Stimulated activated CD8-positive, alpha-beta memory T cell treated with anti-CD3 and anti-CD28 coated beads, Interleukin-7, amount 100 ng/mL, for 1 hour (primary cell): ENCODE data around the gene MTERF4.

ENCODE experiments used
- DNase-seq, 2 donors: peaks; one replicate each; pipeline ENCODE4 v3.0.0-alpha.2; 2020; ENCODE audit warnings: low read depth in 2 of 2

The MTERF4 gene

GRCh38 chr2:241134711-241135110 is 32.6 kb upstream of the MTERF4 start:
- no peak for DNase-seq

GRCh38 chr2:241133436-241133820 is 31.3 kb upstream of the MTERF4 start:
- DNase-seq: no peak

- DNase-seq: no peak
Measured at GRCh38 chr2:241132538-241133435, 30.7 kb upstream of the MTERF4 start.

GRCh38 chr2:241131531-241131930 is 29.4 kb upstream of the MTERF4 start:
- DNase-seq: no peak

- no peak for DNase-seq
Measured at GRCh38 chr2:241130316-241130715, 28.2 kb upstream of the MTERF4 start.

- DNase-seq: no peak
Measured at GRCh38 chr2:241129086-241129871, 27.2 kb upstream of the MTERF4 start.

- DNase-seq: no peak
Measured at GRCh38 chr2:241128266-241128665, 26.2 kb upstream of the MTERF4 start.

- no peak for DNase-seq
Measured at GRCh38 chr2:241126771-241127202, 24.7 kb upstream of the MTERF4 start.

GRCh38 chr2:241126201-241126611 is 24.1 kb upstream of the MTERF4 start:
- no peak for DNase-seq

- no peak for DNase-seq
Measured at GRCh38 chr2:241125626-241126025, 23.5 kb upstream of the MTERF4 start.

GRCh38 chr2:241123816-241124536 is 21.9 kb upstream of the MTERF4 start:
- no peak for DNase-seq

- DNase-seq: no peak
Measured at GRCh38 chr2:241122376-241123002, 20.4 kb upstream of the MTERF4 start.

- no peak for DNase-seq
Measured at GRCh38 chr2:241121008-241121407, 18.9 kb upstream of the MTERF4 start.

GRCh38 chr2:241120440-241120839 is 18.4 kb upstream of the MTERF4 start:
- no peak for DNase-seq

GRCh38 chr2:241118737-241119505 is 16.8 kb upstream of the MTERF4 start:
- no peak for DNase-seq

- no peak for DNase-seq
Measured at GRCh38 chr2:241116606-241117560, 14.8 kb upstream of the MTERF4 start.

- no peak for DNase-seq
Measured at GRCh38 chr2:241115361-241115760, 13.3 kb upstream of the MTERF4 start.

- no peak for DNase-seq
Measured at GRCh38 chr2:241114836-241115235, 12.7 kb upstream of the MTERF4 start.

GRCh38 chr2:241112592-241112991 is 10.5 kb upstream of the MTERF4 start:
- no peak for DNase-seq

GRCh38 chr2:241112046-241112445 is 10.0 kb upstream of the MTERF4 start:
- no peak for DNase-seq
